HG02759 (cell line): Measurements from ENCODE around the gene DNAJC8.

Experiments used
- ATAC-seq: cut with Tn5 transposase; IDR thresholded peaks from one replicate; pipeline ENCODE4 v1.9.1; 2021; ENCODE audit warnings: mild to moderate bottlenecking, moderate library complexity; ENCODE audit not compliant: unreplicated experiment

The DNAJC8 gene

DNA sequence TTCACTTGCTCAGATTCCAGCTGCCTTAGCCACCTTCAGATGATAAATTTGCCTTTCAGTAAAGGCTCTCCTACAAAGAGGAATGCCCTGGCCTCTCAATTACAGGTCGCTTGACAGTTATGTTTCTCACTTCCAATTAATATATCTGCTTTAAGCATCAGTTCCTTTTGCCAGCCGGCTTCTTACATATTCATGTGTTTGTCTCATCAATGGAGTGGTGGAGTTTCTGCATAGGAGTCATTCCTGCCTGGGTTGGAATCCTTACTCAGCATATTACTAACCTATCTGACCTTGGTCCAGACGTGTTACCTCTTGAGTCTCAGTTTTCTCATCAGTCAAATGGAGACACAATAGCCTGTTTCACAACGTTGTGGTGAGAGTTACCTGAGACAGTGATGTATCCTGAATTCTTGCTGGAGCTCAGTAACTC is 17.1 kb upstream of the DNAJC8 start:
- ATAC-seq, result no peak

DNA sequence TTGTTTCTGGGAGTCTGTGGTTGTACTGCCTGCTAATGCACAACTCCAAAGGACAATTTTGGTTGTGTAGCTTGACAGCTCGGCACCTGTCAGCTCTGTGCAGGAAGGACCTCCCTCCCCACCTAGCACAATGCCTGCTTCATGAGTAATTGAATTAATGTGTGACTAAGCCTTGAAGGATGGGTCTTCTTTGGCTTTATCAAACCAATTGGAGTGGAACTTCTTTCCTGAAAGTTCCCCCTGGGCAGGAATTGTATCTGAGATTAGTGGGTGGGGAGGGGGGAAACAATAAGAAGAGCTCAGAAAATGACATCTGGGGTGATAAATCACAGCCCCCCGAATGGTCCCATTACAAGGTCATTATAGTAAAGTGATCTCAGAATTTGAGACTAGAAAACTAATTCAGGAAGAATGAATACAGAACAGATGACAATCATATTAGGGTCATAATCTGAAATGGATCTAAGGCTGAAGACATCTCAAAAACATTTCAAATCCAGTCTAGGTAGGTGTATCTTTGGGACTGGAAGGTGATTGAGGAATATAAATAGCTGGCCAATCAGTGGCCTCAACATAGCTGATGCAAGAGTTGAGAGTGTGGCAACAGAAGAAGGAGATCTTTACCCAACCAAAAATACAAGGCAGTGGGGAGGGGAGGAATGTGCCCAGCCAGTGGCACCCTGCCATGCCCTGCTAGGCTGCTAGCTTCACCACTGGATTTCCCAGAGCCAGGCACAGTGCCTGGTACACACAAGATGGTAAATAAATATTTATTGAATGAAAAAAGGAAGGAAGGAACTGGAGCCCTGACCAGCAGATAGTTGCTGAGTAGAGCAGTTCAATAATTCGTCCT is 16.4 kb upstream of the DNAJC8 start:
- no peak for ATAC-seq

DNA sequence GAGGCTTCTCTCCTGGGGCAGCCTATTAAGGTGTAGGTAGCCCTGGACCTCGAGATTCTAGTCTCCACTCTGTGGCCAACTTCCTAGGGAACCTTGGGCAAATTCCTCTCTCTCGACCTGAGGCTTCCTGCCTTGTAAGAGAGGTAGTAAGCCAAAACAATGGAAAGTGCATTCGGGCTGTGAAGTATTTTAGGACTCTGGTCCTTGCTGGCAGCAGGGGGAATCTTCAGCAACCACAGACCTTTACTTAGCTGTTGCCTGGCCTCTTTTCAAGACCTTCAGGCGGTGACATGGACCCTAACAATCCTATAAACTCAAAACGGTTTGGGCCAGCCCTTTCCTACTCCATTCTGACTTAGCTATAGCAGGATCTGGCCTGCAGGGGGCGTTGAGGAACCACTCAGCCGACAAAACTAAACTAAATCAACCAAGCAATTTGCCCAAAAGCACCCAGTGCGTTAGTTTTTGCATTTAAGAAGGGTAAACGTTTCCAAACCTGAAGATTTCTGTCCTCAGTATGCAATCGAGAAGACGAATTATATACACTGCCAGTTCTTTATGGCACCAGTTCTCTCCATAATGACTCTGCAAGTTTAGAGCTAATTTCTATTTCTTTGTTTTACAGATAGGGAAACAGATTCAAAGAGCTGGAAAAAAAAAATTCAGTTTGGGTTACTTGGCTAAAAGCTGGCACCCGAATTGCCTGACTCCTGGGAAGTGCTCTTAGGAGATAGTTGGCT is 15.6 kb upstream of the DNAJC8 start:
- ATAC-seq, result no peak

DNA sequence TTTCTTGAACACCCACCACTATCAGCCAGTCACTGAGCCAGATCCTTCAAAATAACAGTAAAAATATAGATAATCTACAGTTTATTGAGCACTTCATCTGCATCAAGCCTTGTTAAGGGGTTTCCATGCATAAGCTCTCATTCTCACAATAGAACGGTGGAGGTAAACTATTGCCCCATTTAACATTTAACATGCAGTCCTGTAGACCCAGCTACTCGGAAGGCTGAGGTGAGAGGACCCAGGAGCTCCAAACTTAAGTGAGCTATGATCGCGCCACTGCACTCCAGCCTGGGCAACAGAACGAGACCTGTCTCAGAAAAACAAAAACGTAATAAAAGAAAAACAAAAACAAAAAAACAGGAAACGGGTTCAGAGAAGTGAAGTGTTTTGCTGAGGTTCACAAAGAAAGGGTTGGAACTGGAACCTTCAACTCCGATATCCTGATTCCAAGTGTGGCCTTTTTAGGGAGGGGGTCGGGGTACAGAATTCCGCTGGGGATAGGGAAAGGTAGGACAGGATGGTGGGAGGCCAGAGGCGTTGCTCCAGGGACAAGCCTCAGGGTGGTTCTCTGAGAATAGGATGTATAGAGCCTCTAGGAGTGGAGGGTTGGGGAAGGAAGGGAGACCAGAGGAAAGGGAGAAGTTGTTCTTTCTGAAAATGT is 14.9 kb upstream of the DNAJC8 start:
- ATAC-seq, result no peak

DNA sequence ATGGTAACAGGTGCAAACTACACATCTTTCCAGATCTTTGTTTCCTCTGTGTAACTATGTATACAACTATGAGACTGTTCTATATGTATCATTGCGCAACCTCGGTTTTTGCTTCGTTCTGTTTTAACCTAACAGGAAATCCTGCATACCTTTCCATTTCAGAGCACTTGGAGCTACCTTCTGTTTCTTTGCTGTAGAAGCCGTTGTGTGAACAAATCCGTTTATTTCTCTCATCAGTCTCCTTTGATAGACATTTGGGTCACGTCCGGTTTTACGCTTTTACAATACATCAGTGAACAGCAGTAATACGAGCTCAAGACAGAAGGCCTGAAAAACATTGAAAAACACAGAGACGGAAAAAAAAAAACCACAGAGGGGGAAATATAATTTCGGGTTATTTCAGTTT is 13.6 kb upstream of the DNAJC8 start:
- no peak for ATAC-seq

DNA sequence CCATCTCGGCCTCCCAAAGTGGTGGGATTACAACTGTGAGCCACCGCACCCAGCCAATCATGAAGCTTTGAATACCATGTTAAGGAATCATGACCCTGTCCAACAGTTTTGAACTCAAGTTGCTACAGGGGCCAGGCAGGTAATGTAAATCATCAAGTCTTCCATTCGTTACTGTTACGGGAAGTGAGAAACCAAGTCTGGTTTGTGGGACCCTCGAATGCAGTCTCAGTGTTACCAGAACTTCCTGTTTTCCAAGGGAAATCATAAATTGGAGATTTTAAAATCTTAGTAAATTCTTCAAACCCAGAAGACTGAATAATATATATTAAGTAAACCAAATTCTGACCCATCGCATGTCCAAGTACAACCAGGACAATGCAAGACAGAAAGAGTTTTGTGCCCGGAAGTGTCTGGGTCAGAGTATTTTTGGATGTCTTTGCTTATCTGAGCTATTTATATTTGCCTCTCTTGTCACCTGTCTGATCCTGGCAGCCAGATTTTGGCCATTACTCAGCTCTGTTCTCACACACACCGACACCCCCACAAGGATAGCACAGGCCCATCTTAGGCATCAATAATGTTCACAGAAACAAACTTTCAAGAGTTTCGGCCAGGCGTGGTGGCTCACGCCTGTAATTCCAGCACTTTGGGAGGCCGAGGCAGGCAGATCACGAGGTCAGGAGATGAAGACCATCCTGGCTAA is 11.9 kb upstream of the DNAJC8 start:
- ATAC-seq, result no peak

DNA sequence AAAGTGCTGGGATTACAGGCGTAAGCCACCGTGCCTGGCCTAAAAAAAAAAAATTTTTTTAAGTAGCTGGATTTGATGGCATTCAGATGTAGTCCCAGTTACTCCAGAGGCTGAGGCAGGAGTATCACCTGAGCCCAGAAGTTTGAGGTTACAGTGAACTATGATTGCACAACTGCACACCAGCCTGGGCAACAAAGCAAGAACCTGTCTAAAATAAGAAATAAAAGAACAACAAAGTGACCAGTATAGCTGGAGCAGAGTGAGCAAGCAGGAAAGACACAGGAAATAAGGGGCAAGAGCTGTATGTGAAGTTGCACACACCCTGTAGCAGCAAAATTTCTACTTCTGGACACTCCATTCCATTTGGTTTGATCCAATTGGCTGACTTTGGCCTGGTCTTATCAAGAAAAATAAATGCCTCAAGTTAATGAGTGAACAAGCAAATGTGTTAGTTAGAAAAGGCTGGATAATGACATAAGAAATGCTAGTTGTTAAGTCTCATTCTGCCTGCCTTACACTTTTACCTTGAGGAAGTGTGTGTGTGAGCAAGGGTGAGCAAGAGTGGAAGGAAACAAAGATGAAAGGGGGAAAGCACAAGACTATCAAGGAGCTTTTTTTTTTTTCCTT is 11.0 kb upstream of the DNAJC8 start:
- ATAC-seq, result no peak

DNA sequence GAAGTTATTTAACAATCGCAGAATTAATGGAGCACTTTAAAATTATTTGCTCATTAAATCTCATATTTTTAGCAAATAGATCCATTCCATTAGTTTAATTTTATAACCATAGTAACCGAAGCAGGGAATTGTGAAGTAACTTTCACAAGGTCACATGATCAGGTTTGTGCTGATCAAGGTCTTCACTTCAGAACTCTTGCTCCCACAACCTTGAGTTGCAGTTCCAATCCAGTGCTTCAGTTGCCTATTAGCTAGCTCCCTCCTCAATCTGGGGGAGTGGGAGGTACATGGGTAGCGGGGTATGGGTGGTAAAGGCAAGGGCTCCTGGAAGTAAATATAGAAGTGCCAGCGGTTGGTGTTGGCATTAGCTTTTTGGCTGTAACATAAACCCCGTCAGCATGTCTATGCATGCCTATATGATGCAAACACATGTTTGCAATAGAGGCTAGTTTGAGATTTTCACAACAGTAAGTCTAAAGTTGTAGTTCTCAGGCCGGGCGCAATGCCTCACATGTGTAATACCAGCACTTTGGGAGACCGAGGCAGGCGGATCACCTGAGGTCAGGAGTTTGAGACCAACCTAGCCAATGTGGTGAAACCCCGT is 8.9 kb upstream of the DNAJC8 start:
- ATAC-seq, result no peak

DNA sequence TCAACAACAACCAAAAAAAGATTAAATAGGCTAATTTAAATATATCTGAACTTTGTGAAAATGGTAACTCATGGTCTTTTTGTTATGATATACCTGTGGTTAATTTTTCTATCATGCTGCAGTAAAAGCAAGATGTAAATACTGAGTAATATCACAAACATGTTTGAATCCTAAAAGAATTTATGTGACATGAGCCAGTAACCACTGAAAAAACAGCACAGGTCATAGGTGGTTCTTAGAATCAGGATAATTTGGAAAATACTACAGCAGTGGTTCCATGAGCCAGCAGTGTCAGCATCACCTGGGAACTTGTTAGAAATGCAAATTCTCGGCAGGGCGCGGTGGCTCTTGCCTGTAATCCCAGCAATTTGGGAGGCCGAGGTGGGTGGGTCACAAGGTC is 7.2 kb upstream of the DNAJC8 start:
- no peak for ATAC-seq

DNA sequence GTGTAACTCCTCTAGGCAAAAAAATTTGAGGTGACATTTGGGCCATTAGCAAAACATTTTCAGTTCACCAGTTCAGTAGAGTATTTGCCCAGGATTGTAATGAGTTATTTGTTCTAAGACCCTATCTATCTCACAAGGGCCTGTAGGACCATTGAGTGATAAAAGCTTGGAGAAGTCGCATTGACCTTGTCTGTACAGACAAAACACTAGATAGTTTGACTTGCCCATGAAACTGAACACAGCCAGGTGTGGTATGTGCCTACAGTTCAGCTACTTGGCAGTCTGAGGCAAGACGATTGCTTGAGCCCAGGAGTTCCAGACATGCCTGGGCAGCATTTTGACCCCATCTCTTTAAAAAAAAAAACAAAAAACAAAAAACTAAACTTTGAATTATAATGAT is 6.2 kb upstream of the DNAJC8 start:
- ATAC-seq, result no peak

DNA sequence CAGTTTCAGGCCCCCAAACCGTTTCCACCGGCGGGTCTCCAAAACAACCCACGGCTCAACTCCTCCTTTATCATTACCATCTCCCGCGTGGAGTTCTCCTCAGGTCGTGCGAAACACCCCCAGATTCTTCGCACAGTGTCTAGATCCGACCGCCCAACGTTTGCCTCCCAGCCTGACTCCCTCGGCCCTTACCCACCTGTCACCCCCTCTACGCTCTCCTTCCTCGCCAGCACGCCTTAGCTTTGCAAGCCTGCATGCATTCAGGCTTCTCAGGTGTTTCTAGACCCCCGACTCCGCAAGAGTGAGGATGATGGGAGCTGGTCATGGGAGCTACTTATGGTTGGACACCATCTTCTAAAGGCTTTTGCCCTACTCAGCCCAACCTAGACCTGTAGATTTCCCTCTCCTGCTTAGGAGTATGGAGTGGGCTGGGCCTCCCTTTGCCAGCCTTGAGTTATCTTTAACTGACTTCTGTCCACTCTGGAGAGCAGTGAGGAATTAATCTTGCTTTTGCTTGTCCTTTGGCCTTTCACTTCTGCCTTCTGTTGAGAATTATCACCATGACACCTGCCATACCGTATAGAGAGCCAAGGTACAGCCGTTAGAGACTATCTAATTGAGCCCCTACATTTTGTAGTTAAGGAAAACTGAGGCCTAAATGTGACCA is 4.0 kb upstream of the DNAJC8 start:
- no peak for ATAC-seq

DNA sequence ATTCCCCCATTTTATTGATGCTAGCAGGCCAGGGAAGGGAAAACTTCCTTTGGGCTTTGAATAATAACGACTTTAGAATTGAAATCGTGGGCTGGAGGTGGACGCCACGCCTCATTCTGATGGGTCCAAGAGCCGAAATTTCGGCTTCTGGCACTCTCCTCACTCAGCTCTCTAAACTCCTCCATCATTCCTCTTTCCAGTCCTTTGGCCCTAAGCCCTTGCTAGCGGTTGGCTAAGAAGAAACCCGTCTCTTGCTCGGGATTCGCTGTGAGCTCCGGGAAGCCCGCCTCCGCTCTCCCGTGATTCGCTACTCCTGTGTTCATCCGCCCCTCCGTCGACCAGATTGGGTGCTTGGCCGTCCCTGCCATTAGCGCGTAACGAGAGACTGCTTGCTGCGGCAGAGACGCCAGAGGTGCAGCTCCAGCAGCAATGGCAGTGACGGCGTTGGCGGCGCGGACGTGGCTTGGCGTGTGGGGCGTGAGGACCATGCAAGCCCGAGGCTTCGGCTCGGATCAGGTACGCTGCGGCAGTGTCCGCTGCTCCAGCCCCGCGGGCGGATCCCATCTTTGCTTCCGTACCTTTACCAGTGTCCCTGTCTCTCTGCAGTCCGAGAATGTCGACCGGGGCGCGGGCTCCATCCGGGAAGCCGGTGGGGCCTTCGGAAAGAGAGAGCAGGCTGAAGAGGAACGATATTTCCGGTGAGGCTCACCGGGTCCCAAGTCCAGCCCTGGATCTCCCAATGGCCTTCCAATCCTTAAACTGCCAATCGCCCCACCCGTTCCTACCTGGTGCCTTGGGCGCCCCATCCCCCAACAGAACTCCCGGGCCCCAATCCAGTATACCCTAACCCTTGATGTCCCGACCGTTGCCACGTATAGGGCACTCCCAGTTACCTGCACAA is 3.2 kb upstream of the DNAJC8 start, which contains the start of gene ATP5IF1:
Gene ATP5IF1 (plus strand): TSS at position 370 of the 901 bp plus-strand sequence. CDS start 60 bp downstream, at position 430.
- ATAC-seq, result peak; percentile 84

DNA sequence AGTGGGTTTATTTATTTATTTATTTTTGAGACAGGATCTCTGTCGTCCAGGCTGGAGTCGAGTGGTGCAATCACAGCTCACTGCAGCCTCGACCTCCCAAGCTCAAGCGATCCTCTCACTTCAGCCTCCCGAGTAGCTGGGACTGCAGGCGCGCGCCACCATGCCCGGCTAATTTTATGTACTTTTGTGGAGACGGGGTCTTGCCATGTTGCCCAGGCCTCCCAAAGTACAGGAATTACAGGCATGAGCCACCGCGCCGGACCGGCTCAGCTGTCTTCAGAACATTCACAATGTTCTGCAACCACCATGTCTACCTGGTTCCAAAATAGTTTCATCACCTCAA is 406 bp upstream of the DNAJC8 start:
- ATAC-seq, result no peak

DNA sequence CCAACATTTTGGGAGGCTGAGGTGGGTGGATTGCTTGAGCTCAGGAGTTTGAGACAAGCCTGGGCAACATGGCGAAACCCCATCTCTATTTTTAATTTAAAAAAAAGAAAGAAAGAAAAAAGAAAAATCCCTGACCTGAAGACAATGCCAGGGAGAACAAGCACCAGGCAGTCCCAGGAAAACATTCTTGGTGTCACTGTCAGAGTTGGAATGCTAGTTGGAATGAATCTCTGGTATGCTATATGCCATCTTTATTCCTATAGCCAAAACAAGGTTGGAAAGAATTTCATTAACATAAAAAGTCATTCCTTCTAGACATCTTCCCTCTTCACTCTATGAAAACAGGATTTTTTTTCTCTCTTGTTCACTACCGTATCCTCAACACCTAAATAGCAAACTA is 2.8 kb downstream of the DNAJC8 start:
- no peak for ATAC-seq

DNA sequence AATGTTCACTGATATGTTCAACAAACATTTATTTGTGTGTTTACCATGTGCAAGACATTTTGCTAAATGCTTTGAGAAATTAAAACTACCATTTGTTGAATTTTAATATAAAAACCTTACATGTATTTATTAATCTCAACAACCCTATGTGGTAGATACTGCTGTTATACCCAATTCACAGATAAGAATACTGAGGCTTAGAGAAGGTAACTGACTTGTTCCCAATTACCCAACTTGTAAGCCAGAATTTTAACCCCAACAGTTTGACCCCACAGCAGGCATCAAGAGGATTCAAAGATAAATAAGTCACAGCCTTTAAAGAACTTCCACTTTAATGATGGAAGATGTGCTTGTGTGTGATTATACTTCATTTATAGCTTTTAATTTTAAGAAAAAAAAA is 3.7 kb downstream of the DNAJC8 start:
- ATAC-seq, result no peak

DNA sequence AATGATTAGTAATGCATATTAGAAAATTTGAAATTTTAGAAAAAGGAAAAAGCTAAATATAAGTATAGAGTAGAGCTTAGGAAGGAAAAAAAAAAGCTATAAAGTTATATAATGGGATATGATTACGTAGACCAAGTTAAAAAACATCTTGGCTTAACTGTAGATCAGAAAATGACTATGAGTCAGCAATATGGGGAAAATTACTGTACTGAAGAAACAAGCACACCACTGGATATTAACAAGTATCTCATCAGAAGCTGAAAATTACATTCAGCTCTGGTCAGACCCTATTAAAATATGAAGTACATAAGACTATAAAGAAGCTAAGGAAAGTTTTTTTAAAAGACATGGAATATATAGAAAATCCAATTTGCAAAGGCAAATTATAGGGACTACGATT is 19.5 kb downstream of the DNAJC8 start:
- ATAC-seq, result no peak

DNA sequence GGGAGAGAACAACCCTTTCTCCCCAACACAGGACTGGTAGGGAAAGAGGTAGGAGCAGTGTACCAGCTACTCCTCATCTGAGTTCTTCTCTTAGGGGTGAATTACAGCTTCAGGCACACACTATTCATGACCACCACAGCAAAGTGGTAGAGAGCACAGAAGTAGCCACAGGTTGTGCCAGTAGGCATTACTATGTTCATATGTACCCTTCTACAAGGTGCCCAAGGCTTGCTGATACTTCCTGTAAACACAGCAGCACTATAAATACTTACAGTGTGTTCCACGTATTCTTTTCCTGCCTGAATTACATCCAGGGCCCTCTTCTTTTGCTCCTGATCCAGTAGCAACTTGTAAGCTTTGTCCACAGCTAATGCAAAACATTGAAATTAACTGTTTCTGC is 23.1 kb downstream of the DNAJC8 start:
- ATAC-seq, result no peak

DNA sequence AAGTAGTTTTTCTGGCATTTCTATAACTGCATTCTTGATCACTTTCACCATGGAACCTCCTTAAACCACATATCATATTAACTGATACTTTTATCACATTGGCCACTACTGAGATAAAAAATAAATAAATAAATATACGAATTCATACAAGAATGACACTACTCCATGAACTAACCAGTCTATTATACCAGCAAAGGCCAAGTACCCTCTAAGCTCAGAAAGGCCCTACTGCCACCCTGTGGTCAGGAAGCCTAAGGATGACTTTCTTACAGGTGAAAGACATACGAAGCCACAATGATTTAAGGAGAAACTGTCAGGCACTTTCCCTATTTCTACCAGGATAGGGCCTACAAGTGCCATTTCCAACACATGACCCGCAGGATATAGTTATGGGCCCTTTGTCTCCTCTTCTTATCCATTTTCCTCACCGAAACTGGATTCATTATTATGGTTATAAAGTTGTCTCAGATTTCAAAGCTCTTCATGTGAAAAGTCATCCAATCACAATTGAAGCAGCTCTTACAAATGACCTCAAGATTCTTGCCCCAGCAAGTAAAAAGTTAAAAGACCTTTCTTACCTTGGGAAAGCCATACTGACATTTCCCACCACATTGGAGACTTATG is 23.9 kb downstream of the DNAJC8 start:
- ATAC-seq, result no peak
